ENCODE data around the gene PTPRU. TPM values are rescaled to one million over a fixed set of nuclear protein-coding genes. Genes with fewer than 3 reads are reported as not detected.

Gene PTPRU
- total RNA-seq (2014; rRNA removed; shearing (Covaris generic); ENCODE audit: low replicate concordance) = 1.1 TPM in 1 of 2 replicates, not detected in the other

DNA sequence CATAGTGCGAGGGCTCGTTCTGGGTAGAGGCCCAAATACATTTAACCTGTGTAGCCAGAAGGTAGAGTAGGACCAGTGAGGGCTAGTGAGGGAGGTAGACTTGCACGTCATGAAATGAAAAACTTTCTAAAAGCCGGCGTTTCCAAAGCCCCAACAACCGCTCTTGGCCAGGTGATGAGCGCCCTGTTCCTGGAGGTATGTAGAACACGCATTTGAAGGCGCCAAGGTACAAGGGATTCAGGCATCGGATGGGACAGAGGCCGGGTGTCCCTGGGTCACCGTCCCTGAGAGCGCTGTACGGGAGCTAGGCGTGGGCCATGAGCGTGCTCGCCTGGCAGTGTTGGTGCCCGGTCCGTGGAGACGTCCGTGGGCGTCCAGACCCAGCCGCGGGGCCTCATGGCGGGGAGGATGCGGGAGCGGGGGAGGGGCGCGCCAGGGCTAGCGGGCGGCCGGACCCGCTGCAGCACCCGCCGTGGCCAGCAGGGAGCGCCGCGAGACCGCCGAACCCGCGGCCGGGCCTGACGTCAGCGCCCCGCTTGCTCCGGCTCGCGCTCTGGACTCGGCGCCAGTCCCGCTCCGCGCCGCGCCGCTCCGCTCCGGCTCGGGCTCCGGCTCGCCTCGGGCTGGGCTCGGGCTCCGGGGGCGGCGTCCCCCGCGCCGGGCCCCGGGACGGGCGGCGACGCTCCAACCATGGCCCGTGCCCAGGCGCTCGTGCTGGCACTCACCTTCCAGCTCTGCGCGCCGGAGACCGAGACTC lies at the start of gene PTPRU:
PTPRU (plus strand) TSS at position 568 of the 757 bp plus-strand sequence; CDS start at position 691, 123 bp downstream.
- Histone ChIP-seq H3K4me2 (ENCODE audit: low read depth, low read length, poor library complexity, severe bottlenecking) (peak within 1 kb of the TSS; percentile 55), H2AFZ (ENCODE audit: low read length) (peak within 1 kb of the TSS; percentile 60), H3K4me1 (ENCODE audit: low read length) (peaks cover 20% of the 10 kb centered on the region), H3K9ac (ENCODE audit: low read length) (peak within 1 kb of the TSS; percentile 47), H3K79me2 (ENCODE audit: low read length) (no peaks in the 10 kb centered on the region), H3K27me3 (ENCODE audit: low read length) (no peaks in the 10 kb centered on the region), H3K36me3 (ENCODE audit: insufficient read depth, low read length) (no peaks in the 10 kb centered on the region), H3K9me2 (replicated peaks; ENCODE audit: insufficient read depth, low read length) (no peaks in the 10 kb centered on the region), H3K4me3 (ENCODE audit: low read length) (peak within 1 kb of the TSS; percentile 32; the same call in 1 of the 2 replicates), H3K27ac (ENCODE audit: low read length) (no peak within 1 kb of the TSS), H4K20me1 (ENCODE audit: insufficient read depth, low read depth, low read length) (no peaks in the 10 kb centered on the region), H3K9me3 (ENCODE audit: low read length) (no peaks in the 10 kb centered on the region)
- DNase-seq = peak; percentile 87

DNA sequence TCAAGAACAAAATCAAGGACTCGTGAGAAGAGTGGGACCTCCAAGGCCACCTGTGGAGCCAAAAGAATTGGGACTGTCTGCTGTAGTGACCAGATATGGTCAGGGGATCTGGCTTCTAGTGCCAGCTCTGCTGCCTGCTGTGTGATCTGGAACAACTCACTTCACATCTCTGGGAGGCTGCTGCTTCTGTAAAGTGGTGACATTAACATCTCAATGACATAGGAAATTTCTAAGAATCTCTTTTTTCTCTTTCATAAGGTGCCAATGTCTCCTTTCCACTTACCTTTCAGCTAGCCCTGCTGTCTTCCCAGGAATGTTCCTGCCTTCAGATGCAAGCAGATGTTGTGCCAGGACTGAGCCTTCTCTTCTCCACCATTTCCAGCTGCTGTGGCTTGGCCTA lies 49.6 kb upstream of the PTPRU start:
- H2AFZ ChIP-seq (ENCODE audit: low read length) = no peak overlapping the region
- no peaks in the 10 kb centered on the region for H4K20me1 ChIP-seq (ENCODE audit: insufficient read depth, low read depth, low read length)
- H3K9me3 ChIP-seq (ENCODE audit: low read length) = no peaks in the 10 kb centered on the region
- H3K4me3 ChIP-seq (ENCODE audit: low read length) = no peak overlapping the region
- H3K9me2 ChIP-seq (replicated peaks; ENCODE audit: insufficient read depth, low read length) = no peaks in the 10 kb centered on the region
- H3K9ac ChIP-seq (ENCODE audit: low read length) = no peak overlapping the region
- DNase-seq = no peak
- no peaks in the 10 kb centered on the region for H3K79me2 ChIP-seq (ENCODE audit: low read length)
- peaks cover 14% of the 10 kb centered on the region for H3K4me1 ChIP-seq (ENCODE audit: low read length)
- H3K4me2 ChIP-seq (ENCODE audit: low read depth, low read length, poor library complexity, severe bottlenecking) = no peak overlapping the region
- H3K27ac ChIP-seq (ENCODE audit: low read length) = no peak overlapping the region
- no peaks in the 10 kb centered on the region for H3K27me3 ChIP-seq (ENCODE audit: low read length)
- no peaks in the 10 kb centered on the region for H3K36me3 ChIP-seq (ENCODE audit: insufficient read depth, low read length)

DNA sequence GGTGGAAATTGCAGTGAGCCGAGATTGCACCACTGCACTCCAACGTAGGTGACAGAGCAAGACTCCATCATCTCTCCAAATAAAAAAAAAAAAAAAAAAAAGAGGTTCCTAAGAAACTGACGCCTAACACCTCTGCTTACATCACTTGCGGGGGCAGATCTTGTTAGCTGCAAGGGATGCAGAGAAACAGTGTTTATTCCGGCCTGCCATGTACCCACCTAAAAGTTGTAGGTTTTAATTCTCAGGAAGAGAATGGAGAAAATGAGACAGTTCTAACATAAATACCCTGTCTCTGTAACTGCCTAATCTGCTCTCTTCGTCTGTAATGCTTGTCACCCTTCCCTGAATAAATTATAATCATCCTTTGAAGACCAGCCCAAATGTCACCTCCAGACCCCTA lies 45.6 kb upstream of the PTPRU start:
- H3K27ac ChIP-seq (ENCODE audit: low read length) = no peak overlapping the region
- no peaks in the 10 kb centered on the region for H3K9me2 ChIP-seq (replicated peaks; ENCODE audit: insufficient read depth, low read length)
- DNase-seq = no peak
- H3K9ac ChIP-seq (ENCODE audit: low read length) = no peak overlapping the region
- H3K27me3 ChIP-seq (ENCODE audit: low read length) = no peaks in the 10 kb centered on the region
- no peak overlapping the region for H3K4me2 ChIP-seq (ENCODE audit: low read depth, low read length, poor library complexity, severe bottlenecking)
- H2AFZ ChIP-seq (ENCODE audit: low read length) = no peak overlapping the region
- no peaks in the 10 kb centered on the region for H3K4me1 ChIP-seq (ENCODE audit: low read length)
- no peak overlapping the region for H3K4me3 ChIP-seq (ENCODE audit: low read length)
- no peaks in the 10 kb centered on the region for H3K36me3 ChIP-seq (ENCODE audit: insufficient read depth, low read length)
- no peaks in the 10 kb centered on the region for H3K9me3 ChIP-seq (ENCODE audit: low read length)
- H4K20me1 ChIP-seq (ENCODE audit: insufficient read depth, low read depth, low read length) = no peaks in the 10 kb centered on the region
- H3K79me2 ChIP-seq (ENCODE audit: low read length) = no peaks in the 10 kb centered on the region

DNA sequence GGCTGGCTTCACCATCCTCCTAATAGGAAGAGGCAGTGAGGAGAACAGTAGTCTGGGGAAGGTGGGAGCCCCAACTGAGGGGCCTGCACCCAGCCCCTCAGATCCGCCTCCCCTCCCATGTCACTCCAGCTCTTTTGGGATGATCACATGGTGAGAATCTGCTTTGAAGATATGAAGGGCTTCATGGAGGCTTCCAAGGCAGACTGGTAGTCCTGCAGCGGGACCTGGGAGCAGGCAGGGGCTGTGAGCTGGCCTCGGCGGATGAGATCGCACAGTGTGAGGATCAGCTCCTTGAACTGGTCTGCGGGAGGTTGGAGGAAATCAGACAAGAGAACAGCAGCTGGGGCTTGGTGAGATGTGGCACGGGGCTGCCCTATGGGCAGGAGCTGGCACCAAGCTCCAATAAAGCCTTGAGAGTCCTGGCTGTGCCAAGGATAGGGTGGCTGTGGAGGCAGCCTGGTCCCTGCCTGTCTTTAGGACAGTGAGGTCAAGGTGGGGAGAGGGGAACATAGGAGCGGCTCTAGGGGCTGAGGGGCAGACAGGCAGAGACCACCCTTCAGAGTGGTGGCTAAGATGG lies 42.4 kb upstream of the PTPRU start:
- no peaks in the 10 kb centered on the region for H3K27me3 ChIP-seq (ENCODE audit: low read length)
- no peaks in the 10 kb centered on the region for H3K9me3 ChIP-seq (ENCODE audit: low read length)
- H3K9me2 ChIP-seq (replicated peaks; ENCODE audit: insufficient read depth, low read length) = no peaks in the 10 kb centered on the region
- no peak overlapping the region for H2AFZ ChIP-seq (ENCODE audit: low read length)
- no peak overlapping the region for H3K27ac ChIP-seq (ENCODE audit: low read length)
- no peak overlapping the region for H3K9ac ChIP-seq (ENCODE audit: low read length)
- no peak for DNase-seq
- H3K79me2 ChIP-seq (ENCODE audit: low read length) = no peaks in the 10 kb centered on the region
- no peaks in the 10 kb centered on the region for H3K36me3 ChIP-seq (ENCODE audit: insufficient read depth, low read length)
- H3K4me1 ChIP-seq (ENCODE audit: low read length) = no peaks in the 10 kb centered on the region
- no peak overlapping the region for H3K4me2 ChIP-seq (ENCODE audit: low read depth, low read length, poor library complexity, severe bottlenecking)
- H4K20me1 ChIP-seq (ENCODE audit: insufficient read depth, low read depth, low read length) = no peaks in the 10 kb centered on the region
- no peak overlapping the region for H3K4me3 ChIP-seq (ENCODE audit: low read length)

DNA sequence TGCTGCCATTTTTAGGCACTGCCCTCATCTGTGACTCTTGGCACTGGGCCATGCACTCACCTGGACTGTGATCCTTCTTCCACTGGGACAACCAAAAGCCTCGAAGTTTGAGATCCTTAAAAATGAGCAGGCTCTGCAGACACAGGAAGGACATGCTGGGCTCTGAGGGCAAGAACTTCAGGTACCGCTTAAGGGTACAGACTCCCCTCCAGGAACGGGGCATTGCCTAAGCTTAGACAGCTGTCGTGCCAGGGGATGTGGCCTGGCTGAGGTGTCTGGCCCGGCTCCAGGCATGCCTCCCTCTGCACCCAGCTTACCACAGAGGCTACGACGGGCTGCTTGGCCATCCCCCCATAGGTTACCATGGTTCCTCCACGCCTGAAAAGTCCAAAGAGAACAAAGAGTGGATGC lies 40.4 kb upstream of the PTPRU start:
- no peaks in the 10 kb centered on the region for H3K4me1 ChIP-seq (ENCODE audit: low read length)
- H3K4me2 ChIP-seq (ENCODE audit: low read depth, low read length, poor library complexity, severe bottlenecking) = no peak overlapping the region
- no peaks in the 10 kb centered on the region for H3K9me3 ChIP-seq (ENCODE audit: low read length)
- no peak overlapping the region for H3K27ac ChIP-seq (ENCODE audit: low read length)
- H3K4me3 ChIP-seq (ENCODE audit: low read length) = no peak overlapping the region
- H3K9ac ChIP-seq (ENCODE audit: low read length) = no peak overlapping the region
- DNase-seq = no peak
- H3K79me2 ChIP-seq (ENCODE audit: low read length) = no peaks in the 10 kb centered on the region
- peaks cover 7% of the 10 kb centered on the region for H3K36me3 ChIP-seq (ENCODE audit: insufficient read depth, low read length)
- no peaks in the 10 kb centered on the region for H3K27me3 ChIP-seq (ENCODE audit: low read length)
- no peaks in the 10 kb centered on the region for H4K20me1 ChIP-seq (ENCODE audit: insufficient read depth, low read depth, low read length)
- no peaks in the 10 kb centered on the region for H3K9me2 ChIP-seq (replicated peaks; ENCODE audit: insufficient read depth, low read length)
- no peak overlapping the region for H2AFZ ChIP-seq (ENCODE audit: low read length)

DNA sequence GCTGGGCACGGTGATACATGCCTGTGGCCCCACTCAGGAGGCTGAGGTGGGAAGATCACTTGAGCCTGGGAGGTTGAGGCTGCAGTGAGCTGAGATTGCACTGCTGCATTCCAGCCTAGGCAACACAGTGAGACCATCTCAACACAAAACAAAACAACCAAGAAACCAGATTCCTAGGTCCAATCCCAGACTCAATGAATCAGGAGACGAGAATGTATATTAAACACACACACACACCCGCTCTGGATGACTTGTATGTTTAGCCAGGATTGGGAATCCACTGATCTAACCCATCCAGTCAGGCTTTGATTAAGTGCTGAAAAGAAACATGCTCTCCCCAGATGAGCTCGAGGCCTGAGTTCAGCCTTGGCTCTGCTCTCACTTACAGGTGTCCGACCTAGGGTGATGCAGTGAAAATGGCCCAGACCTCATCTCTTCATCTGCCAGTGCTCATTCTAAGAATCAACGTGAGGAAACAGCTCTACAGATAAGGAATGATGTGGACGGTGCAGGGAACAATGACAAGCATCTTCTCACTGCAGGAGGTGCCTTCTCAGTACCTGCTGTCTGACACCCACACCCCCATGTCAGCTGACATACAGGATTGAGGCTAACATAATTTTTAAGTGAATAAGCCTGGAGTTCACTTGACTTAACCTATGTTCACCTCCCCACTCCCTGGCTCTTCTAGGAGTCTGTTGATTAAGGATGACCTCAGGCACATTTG lies 39.3 kb upstream of the PTPRU start:
- no peak overlapping the region for H3K4me3 ChIP-seq (ENCODE audit: low read length)
- DNase-seq = no peak
- peaks cover under 1% of the 10 kb centered on the region; the same call in 1 of the 2 replicates for H4K20me1 ChIP-seq (ENCODE audit: insufficient read depth, low read depth, low read length)
- H3K36me3 ChIP-seq (ENCODE audit: insufficient read depth, low read length) = peaks cover 16% of the 10 kb centered on the region
- no peaks in the 10 kb centered on the region for H3K79me2 ChIP-seq (ENCODE audit: low read length)
- H3K27ac ChIP-seq (ENCODE audit: low read length) = no peak overlapping the region
- H3K9me2 ChIP-seq (replicated peaks; ENCODE audit: insufficient read depth, low read length) = no peaks in the 10 kb centered on the region
- no peak overlapping the region for H2AFZ ChIP-seq (ENCODE audit: low read length)
- H3K4me2 ChIP-seq (ENCODE audit: low read depth, low read length, poor library complexity, severe bottlenecking) = no peak overlapping the region
- H3K9ac ChIP-seq (ENCODE audit: low read length) = no peak overlapping the region
- no peaks in the 10 kb centered on the region for H3K4me1 ChIP-seq (ENCODE audit: low read length)
- H3K27me3 ChIP-seq (ENCODE audit: low read length) = no peaks in the 10 kb centered on the region
- no peaks in the 10 kb centered on the region for H3K9me3 ChIP-seq (ENCODE audit: low read length)

DNA sequence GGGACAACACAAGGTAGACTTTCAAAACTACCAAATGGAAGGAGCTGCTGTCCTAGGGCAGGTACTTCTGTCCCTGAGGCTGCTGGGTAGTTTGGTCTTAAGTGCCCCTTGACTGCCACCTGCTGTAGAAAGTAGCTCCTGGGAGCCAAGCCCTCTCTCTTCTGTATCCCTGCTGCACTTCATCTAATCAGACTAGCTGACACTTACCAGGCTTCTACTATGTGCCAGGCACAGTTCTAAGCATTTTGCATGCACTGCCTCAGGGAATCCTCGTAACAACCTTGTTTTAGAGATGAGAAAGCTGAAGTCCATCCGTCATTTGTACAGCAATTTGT lies 38.8 kb upstream of the PTPRU start:
- Histone ChIP-seq H3K36me3 (ENCODE audit: insufficient read depth, low read length) (peaks cover 22% of the 10 kb centered on the region), H3K27me3 (ENCODE audit: low read length) (no peaks in the 10 kb centered on the region), H3K9ac (ENCODE audit: low read length) (no peak overlapping the region), H3K27ac (ENCODE audit: low read length) (no peak overlapping the region), H3K79me2 (ENCODE audit: low read length) (no peaks in the 10 kb centered on the region), H3K4me3 (ENCODE audit: low read length) (no peak overlapping the region), H3K9me3 (ENCODE audit: low read length) (no peaks in the 10 kb centered on the region), H3K4me1 (ENCODE audit: low read length) (no peaks in the 10 kb centered on the region), H3K9me2 (replicated peaks; ENCODE audit: insufficient read depth, low read length) (no peaks in the 10 kb centered on the region), H4K20me1 (ENCODE audit: insufficient read depth, low read depth, low read length) (peaks cover 4% of the 10 kb centered on the region; the same call in 1 of the 2 replicates), H2AFZ (ENCODE audit: low read length) (no peak overlapping the region), H3K4me2 (ENCODE audit: low read depth, low read length, poor library complexity, severe bottlenecking) (no peak overlapping the region)
- peak; percentile 82 for DNase-seq

DNA sequence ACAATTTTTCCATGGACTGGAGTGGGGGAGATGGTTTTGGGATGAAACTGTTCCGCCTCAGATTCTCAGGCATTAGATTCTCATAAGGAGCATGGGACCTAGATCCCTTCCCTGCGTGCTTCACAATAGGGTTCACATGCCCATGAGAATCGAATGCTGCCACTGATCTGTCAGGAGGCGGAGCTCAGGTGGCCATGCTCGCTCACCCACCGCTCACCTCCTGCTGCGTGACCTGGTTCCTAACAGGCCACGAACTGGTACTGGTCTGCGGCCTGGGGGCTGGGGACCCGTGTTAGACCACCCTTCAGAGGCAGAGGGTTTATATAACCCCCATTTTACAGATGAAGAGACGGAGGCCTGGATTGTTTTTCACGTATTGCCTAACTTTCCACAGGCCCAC lies 38.3 kb upstream of the PTPRU start:
- H3K4me2 ChIP-seq (ENCODE audit: low read depth, low read length, poor library complexity, severe bottlenecking) = no peak overlapping the region
- peaks cover 23% of the 10 kb centered on the region for H3K36me3 ChIP-seq (ENCODE audit: insufficient read depth, low read length)
- H3K27me3 ChIP-seq (ENCODE audit: low read length) = no peaks in the 10 kb centered on the region
- H3K9me2 ChIP-seq (replicated peaks; ENCODE audit: insufficient read depth, low read length) = no peaks in the 10 kb centered on the region
- H3K27ac ChIP-seq (ENCODE audit: low read length) = no peak overlapping the region
- no peak overlapping the region for H2AFZ ChIP-seq (ENCODE audit: low read length)
- H4K20me1 ChIP-seq (ENCODE audit: insufficient read depth, low read depth, low read length) = peaks cover 4% of the 10 kb centered on the region
- no peaks in the 10 kb centered on the region for H3K79me2 ChIP-seq (ENCODE audit: low read length)
- H3K9ac ChIP-seq (ENCODE audit: low read length) = no peak overlapping the region
- no peaks in the 10 kb centered on the region for H3K9me3 ChIP-seq (ENCODE audit: low read length)
- H3K4me3 ChIP-seq (ENCODE audit: low read length) = no peak overlapping the region
- no peaks in the 10 kb centered on the region for H3K4me1 ChIP-seq (ENCODE audit: low read length)
- no peak for DNase-seq
